Measurements from ENCODE around the gene SKA1. TPM values are rescaled to one million over a fixed set of nuclear protein-coding genes. Genes with fewer than 3 reads are reported as not detected.

Gene SKA1
- total RNA-seq, 4 donors from 2014 or later = 0.51 to 2.9 (median 0.92) TPM

- no peak for TF ChIP-seq POLR2AphosphoS5 (IDR thresholded peaks at IDR 0.05)
- no peak for TF ChIP-seq EP300 (IDR thresholded peaks at IDR 0.05)
- no peak for TF ChIP-seq CTCF (IDR thresholded peaks at IDR 0.05)
- no peak for TF ChIP-seq POLR2A (IDR thresholded peaks at IDR 0.05)
- 80% methylated on average over 5 of the region's 5 CpGs for WGBS
- DNase-seq (ENCODE audit: low spot score in 2 of 2) = no peak
Measured at GRCh38 chr18:50372743-50373142, 2.1 kb upstream of the SKA1 start.

GRCh38 chr18:50373561-50374219, 1.2 kb upstream of the SKA1 start:
- Histone ChIP-seq H3K4me1 (peaks cover 14% of the 10 kb centered on the region), H3K27ac (no peak overlapping the region), H3K27me3 (no peaks in the 10 kb centered on the region), H3K9me3 (peaks cover 4% of the 10 kb centered on the region), H3K36me3 (no peaks in the 10 kb centered on the region), H3K4me3 (no peak overlapping the region)
- TF ChIP-seq POLR2A (IDR thresholded peaks at IDR 0.05) = no peak
- no peak for TF ChIP-seq EP300 (IDR thresholded peaks at IDR 0.05)
- TF ChIP-seq CTCF (IDR thresholded peaks at IDR 0.05) = no peak
- no peak for TF ChIP-seq POLR2AphosphoS5 (IDR thresholded peaks at IDR 0.05)
- no peak for DNase-seq (ENCODE audit: low spot score in 2 of 2)
- WGBS = 81% methylated on average over 7 of the region's 7 CpGs

More at GRCh38 chr18:50372743-50373142, 2.1 kb upstream of the SKA1 start:
- Histone ChIP-seq H3K27me3 (no peaks in the 10 kb centered on the region), H3K27ac (no peak overlapping the region), H3K36me3 (no peaks in the 10 kb centered on the region), H3K9me3 (peaks cover 4% of the 10 kb centered on the region), H3K4me3 (no peak overlapping the region), H3K4me1 (peaks cover 14% of the 10 kb centered on the region)

- no peak for DNase-seq (ENCODE audit: low spot score in 2 of 2)
- 66% methylated on average over 8 of the region's 8 CpGs for WGBS
- H3K4me3 ChIP-seq = peak overlapping the region; percentile 63
- no peaks in the 10 kb centered on the region for H3K27me3 ChIP-seq
- peaks cover 14% of the 10 kb centered on the region for H3K4me1 ChIP-seq
- peak overlapping the region; percentile 56 for H3K27ac ChIP-seq
- no peaks in the 10 kb centered on the region for H3K36me3 ChIP-seq
- TF ChIP-seq POLR2AphosphoS5 (IDR thresholded peaks at IDR 0.05) (no peak), CTCF (IDR thresholded peaks at IDR 0.05) (no peak), POLR2A (IDR thresholded peaks at IDR 0.05) (no peak), EP300 (IDR thresholded peaks at IDR 0.05) (no peak)
- peaks cover 4% of the 10 kb centered on the region for H3K9me3 ChIP-seq
Measured at GRCh38 chr18:50374220-50374752, 560 bp upstream of the SKA1 start.

GRCh38 chr18:50377061-50377798, 2.4 kb downstream of the SKA1 start:
- Histone ChIP-seq H3K36me3 (no peaks in the 10 kb centered on the region), H3K4me1 (peaks cover 14% of the 10 kb centered on the region), H3K4me3 (no peak overlapping the region), H3K27me3 (no peaks in the 10 kb centered on the region), H3K27ac (no peak overlapping the region), H3K9me3 (no peaks in the 10 kb centered on the region)
- WGBS = 84% methylated on average over 5 of the region's 5 CpGs
- TF ChIP-seq POLR2AphosphoS5 (IDR thresholded peaks at IDR 0.05) (no peak), EP300 (IDR thresholded peaks at IDR 0.05) (no peak), CTCF (IDR thresholded peaks at IDR 0.05) (no peak), POLR2A (IDR thresholded peaks at IDR 0.05) (no peak)
- no peak for DNase-seq (ENCODE audit: low spot score in 2 of 2)

GRCh38 chr18:50388988-50389387, 14.1 kb downstream of the SKA1 start:
- H3K36me3 ChIP-seq = no peaks in the 10 kb centered on the region
- no peak for TF ChIP-seq POLR2AphosphoS5 (IDR thresholded peaks at IDR 0.05)
- TF ChIP-seq EP300 (IDR thresholded peaks at IDR 0.05) = no peak
- no peak for TF ChIP-seq CTCF (IDR thresholded peaks at IDR 0.05)
- TF ChIP-seq POLR2A (IDR thresholded peaks at IDR 0.05) = no peak
- 90% methylated on average over 2 of the region's 2 CpGs for WGBS
- H3K27me3 ChIP-seq = no peaks in the 10 kb centered on the region
- H3K4me1 ChIP-seq = no peaks in the 10 kb centered on the region
- no peak for DNase-seq (ENCODE audit: low spot score in 2 of 2)
- no peak overlapping the region for H3K27ac ChIP-seq
- H3K4me3 ChIP-seq = no peak overlapping the region
- H3K9me3 ChIP-seq = no peaks in the 10 kb centered on the region

All from suprapubic skin (tissue), 4 donors.